ENCODE results near the gene SPTA1. TPM values are rescaled to one million over a fixed set of nuclear protein-coding genes. Genes with fewer than 3 reads are reported as not detected.

Gene SPTA1
- polyA plus RNA-seq (2012; ENCODE audit: missing spikeins), result 0.02 TPM

DNA sequence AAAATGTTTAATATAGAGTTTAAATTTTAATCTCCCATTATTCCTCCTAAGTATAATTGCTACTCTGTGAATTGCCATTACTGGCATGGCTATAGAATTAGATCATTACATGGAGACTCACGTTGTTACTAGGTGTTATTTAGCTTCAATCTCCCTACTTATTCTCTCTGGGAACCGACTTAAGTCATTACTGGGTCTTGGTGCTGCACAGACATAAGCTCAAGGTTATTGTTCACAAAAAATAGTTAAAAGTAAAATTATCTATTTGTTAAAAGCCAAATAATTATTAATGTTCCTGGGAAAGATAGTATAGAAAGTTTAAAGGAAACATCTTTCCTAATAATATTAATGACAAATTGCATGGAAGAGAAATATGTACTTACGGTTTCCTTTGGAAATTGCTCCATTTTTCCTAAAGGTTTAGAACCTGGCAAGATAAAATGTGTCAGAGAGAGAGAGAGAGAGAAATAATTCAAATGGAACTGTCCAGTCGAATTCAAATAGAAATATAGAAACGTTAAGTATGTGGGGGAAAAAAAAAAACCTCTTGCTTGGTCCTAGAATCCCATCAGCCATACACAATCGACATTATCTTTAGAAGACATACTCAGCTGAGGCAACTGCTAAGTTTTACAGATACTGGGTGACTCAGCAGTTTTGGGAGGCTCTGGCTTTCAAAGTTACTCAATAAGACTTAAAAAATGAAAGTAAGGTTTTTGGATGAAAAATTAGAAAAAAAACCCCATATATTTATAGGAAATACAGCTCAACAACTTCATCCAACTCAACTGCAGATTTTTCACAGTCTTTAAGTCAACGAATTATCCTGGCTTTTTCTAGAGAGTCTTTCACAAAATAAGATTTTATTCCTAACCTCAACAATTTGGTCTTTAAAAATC, at the start of gene SPTA1:
TSS of gene SPTA1 (minus strand) at position 605 of the 899 bp plus-strand sequence. CDS start at position 407, 198 bp downstream.
- FAIRE-seq (no peak), DNase-seq (ENCODE audit: insufficient read length) (no peak)
- no peak for TF ChIP-seq POLR2A (IDR thresholded peaks at IDR 0.05; ENCODE audit: low read depth, low read length)
- no peak for TF ChIP-seq TAF1 (IDR thresholded peaks at IDR 0.05; ENCODE audit: borderline replicate concordance, low read depth, low read length)
- TF ChIP-seq POLR2AphosphoS5 (IDR thresholded peaks at IDR 0.05; ENCODE audit: low read depth, low read length), result no peak

DNA sequence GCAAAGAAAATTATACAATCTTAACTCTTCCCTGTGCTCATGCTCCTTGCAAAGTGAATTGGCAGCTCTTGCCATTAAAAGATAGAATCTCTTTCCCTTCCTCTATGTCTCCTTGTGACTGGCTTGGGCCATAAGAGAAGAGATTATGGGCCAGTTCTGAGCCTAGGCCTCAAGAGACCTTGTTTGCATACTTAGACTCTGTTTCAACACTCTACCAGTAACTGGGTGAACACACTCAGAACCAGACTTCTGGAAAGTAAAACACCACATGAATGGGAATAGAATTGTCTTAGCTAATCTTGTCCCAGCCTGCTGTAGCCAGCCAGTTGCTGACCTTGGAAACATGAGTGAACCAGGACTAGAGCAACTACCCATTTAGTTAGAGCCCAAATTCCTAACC, 49.3 kb upstream of the SPTA1 start:
- TF ChIP-seq TAF1 (IDR thresholded peaks at IDR 0.05; ENCODE audit: borderline replicate concordance, low read depth, low read length), result no peak
- no peak for TF ChIP-seq POLR2A (IDR thresholded peaks at IDR 0.05; ENCODE audit: low read depth, low read length)
- no peak for TF ChIP-seq POLR2AphosphoS5 (IDR thresholded peaks at IDR 0.05; ENCODE audit: low read depth, low read length)
- DNase-seq (ENCODE audit: insufficient read length), result no peak
- FAIRE-seq, result no peak

- no peak for DNase-seq (ENCODE audit: insufficient read length)
- no peak for TF ChIP-seq POLR2A (IDR thresholded peaks at IDR 0.05; ENCODE audit: low read depth, low read length)
- no peak for TF ChIP-seq TAF1 (IDR thresholded peaks at IDR 0.05; ENCODE audit: borderline replicate concordance, low read depth, low read length)
- no peak for TF ChIP-seq POLR2AphosphoS5 (IDR thresholded peaks at IDR 0.05; ENCODE audit: low read depth, low read length)
- no peak for FAIRE-seq
Observed at GRCh38 chr1:158732524-158732923, 46.0 kb upstream of the SPTA1 start.

- DNase-seq (ENCODE audit: insufficient read length) (no peak), FAIRE-seq (no peak)
Observed at GRCh38 chr1:158731707-158732106, 45.2 kb upstream of the SPTA1 start.

GRCh38 chr1:158730453-158730852, 43.9 kb upstream of the SPTA1 start:
- DNase-seq (ENCODE audit: insufficient read length), result no peak
- no peak for FAIRE-seq
- TF ChIP-seq POLR2AphosphoS5 (IDR thresholded peaks at IDR 0.05; ENCODE audit: low read depth, low read length) (no peak), POLR2A (IDR thresholded peaks at IDR 0.05; ENCODE audit: low read depth, low read length) (no peak), TAF1 (IDR thresholded peaks at IDR 0.05; ENCODE audit: borderline replicate concordance, low read depth, low read length) (no peak)

More at GRCh38 chr1:158731707-158732106, 45.2 kb upstream of the SPTA1 start:
- TF ChIP-seq POLR2A (IDR thresholded peaks at IDR 0.05; ENCODE audit: low read depth, low read length), result no peak
- no peak for TF ChIP-seq TAF1 (IDR thresholded peaks at IDR 0.05; ENCODE audit: borderline replicate concordance, low read depth, low read length)
- TF ChIP-seq POLR2AphosphoS5 (IDR thresholded peaks at IDR 0.05; ENCODE audit: low read depth, low read length), result no peak

DNA sequence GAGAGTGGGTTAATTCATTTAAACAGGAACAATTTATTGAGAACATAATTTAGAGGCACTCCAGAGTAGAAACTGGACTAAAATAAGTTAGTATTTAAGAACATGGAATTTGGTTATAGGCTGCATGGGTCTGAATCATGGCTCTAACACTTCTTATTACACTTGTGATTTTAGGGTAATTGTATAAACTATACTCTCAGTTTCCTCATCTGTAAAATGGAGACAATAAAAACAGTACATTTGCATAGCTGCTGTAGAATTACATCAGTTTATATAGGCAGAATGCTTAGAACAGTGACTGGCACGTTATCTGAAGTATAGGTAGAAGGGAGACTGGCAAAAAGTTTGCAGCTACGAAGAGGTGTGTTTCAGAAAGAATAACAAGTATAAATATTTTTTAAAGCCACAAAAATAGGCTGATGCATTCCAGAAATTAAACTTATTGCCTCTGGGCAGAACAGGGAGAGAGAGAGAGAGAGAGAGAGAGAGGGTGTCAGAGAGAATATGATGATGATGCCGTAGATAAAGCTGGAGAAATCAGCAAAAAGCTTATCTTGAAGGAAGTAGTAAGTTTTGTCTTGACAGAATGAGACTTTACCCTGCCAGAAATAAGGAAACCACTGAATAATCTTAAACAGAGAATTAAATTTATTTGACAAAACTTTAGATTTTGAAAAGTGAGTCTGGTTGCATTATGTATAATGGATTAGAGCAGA, 42.2 kb upstream of the SPTA1 start:
- DNase-seq (ENCODE audit: insufficient read length), result no peak
- no peak for FAIRE-seq
- TF ChIP-seq POLR2A (IDR thresholded peaks at IDR 0.05; ENCODE audit: low read depth, low read length) (no peak), TAF1 (IDR thresholded peaks at IDR 0.05; ENCODE audit: borderline replicate concordance, low read depth, low read length) (no peak), POLR2AphosphoS5 (IDR thresholded peaks at IDR 0.05; ENCODE audit: low read depth, low read length) (no peak)

DNA sequence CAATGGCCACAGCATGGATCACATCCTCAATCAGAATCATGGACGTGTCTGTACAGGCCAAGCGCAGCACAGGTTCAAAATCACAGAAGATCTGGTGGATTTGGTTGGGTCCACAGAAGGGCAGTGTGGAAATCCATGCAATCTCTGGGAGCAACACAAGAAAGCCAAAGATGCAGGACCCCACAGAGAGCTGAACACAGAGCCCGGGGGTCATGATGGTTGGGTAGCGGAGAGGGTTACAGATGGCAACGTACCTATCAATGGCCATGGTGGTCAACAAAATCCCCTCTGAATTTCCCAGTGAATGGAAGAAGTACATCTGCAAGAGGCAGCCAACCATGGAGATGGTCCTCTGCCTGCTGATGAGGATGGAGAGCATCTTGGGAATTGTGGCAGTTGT, 37.9 kb upstream of the SPTA1 start:
- TF ChIP-seq POLR2AphosphoS5 (IDR thresholded peaks at IDR 0.05; ENCODE audit: low read depth, low read length) (no peak), TAF1 (IDR thresholded peaks at IDR 0.05; ENCODE audit: borderline replicate concordance, low read depth, low read length) (no peak), POLR2A (IDR thresholded peaks at IDR 0.05; ENCODE audit: low read depth, low read length) (no peak)
- DNase-seq (ENCODE audit: insufficient read length) (no peak), FAIRE-seq (no peak)

DNA sequence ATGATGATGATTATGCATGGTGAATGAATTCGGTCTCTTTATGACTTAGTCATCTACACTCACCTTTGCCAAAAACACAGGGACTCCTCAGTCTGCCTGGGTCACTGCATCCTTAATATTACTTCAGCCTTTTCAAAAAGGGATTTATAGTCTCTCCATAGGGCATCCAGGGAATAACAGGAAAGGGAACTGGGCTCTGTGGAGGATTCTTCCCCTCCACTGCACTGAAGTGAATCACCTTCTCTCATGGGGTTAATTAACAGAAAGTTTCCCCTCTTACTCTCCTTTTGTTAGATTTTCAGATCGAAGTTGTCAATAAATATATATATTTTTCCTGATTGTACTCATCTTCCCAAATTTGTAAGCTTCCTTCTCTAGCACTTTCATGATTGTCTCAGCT, 34.1 kb upstream of the SPTA1 start, which contains the start of gene OR6K3:
TSS of gene OR6K3 (minus strand) at position 101 of the 400 bp plus-strand sequence. CDS start 2,605 bp downstream, outside the sequence.
- no peak for DNase-seq (ENCODE audit: insufficient read length)
- no peak for TF ChIP-seq POLR2AphosphoS5 (IDR thresholded peaks at IDR 0.05; ENCODE audit: low read depth, low read length)
- TF ChIP-seq TAF1 (IDR thresholded peaks at IDR 0.05; ENCODE audit: borderline replicate concordance, low read depth, low read length), result no peak
- TF ChIP-seq POLR2A (IDR thresholded peaks at IDR 0.05; ENCODE audit: low read depth, low read length), result no peak
- no peak for FAIRE-seq

GRCh38 chr1:158719664-158720063, 33.1 kb upstream of the SPTA1 start:
- no peak for DNase-seq (ENCODE audit: insufficient read length)
- no peak for FAIRE-seq
- no peak for TF ChIP-seq POLR2A (IDR thresholded peaks at IDR 0.05; ENCODE audit: low read depth, low read length)

DNA sequence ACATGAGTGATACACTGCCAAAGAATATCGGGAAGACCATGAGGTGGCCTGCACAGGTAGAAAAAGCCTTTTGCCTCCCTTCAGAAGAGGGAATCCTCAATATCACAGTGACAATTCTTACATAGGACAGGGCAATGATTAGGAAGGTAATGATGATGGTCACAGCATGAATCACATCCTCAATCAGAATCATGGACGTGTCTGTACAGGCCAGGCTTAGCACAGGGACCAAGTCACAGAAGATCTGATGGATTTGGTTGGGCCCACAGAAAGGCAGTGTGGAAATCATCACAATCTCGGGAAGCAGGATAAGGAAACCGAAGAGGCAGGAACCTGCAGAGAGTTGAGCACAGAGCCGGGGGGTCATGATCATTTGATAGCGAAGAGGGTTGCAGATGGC, 30.8 kb upstream of the SPTA1 start:
- FAIRE-seq, result no peak
- TF ChIP-seq POLR2AphosphoS5 (IDR thresholded peaks at IDR 0.05; ENCODE audit: low read depth, low read length), result no peak
- TF ChIP-seq POLR2A (IDR thresholded peaks at IDR 0.05; ENCODE audit: low read depth, low read length), result no peak
- TF ChIP-seq TAF1 (IDR thresholded peaks at IDR 0.05; ENCODE audit: borderline replicate concordance, low read depth, low read length), result no peak
- DNase-seq (ENCODE audit: insufficient read length), result no peak

- DNase-seq (ENCODE audit: insufficient read length), result no peak
- TF ChIP-seq POLR2A (IDR thresholded peaks at IDR 0.05; ENCODE audit: low read depth, low read length) (no peak), TAF1 (IDR thresholded peaks at IDR 0.05; ENCODE audit: borderline replicate concordance, low read depth, low read length) (no peak), POLR2AphosphoS5 (IDR thresholded peaks at IDR 0.05; ENCODE audit: low read depth, low read length) (no peak)
- no peak for FAIRE-seq
Observed at GRCh38 chr1:158716335-158716734, 29.8 kb upstream of the SPTA1 start.

Measured in GM12892 (cell line).